ENCODE measurements around the gene ATP1A1. TPM values are rescaled to one million over a fixed set of nuclear protein-coding genes. Genes with fewer than 3 reads are reported as not detected.

ATP1A1 gene
- total and polyA plus RNA-seq, 4 donors: 68.6 to 128 (median 82.6) TPM

DNA sequence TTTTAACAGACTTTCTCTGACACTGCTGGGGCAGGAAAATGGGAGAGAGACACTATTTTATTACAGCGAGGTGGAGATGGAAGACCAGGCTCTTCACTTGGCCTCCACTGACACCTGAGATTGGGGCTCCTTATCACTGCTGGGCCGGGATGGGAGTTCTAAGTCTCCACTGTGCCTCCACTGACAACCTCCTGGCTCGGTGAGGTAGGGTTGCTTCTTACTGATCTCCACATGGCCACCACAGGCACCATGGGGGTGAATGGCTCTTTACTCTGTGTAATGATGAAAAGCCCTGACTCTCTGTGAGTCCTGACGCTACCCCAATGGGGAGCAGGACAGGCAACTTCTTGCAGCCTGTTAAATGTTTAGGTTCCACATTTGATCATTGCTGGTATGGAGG, 67.7 kb downstream of the ATP1A1 start (continued):
- no peak for TF ChIP-seq REST (IDR thresholded peaks at IDR 0.05)
- no peak for TF ChIP-seq GABPA (IDR thresholded peaks at IDR 0.05 in 1 of 2, conservative IDR thresholded peaks at IDR 0.05 in 1 of 2)
- TF ChIP-seq ZBTB33 (IDR thresholded peaks at IDR 0.05): no peak

- WGBS: 93% methylated on average over 1 of the region's 1 CpG
- Histone ChIP-seq H3K9me3 (ENCODE audit: control insufficient read depth in 4 of 4, low read length in 3 of 4) (no peaks in the 10 kb centered on the region), H3K36me3 (ENCODE audit: control insufficient read depth in 4 of 4, insufficient read depth in 3 of 4, low read depth in 1 of 4, low read length in 3 of 4) (no peaks in the 10 kb centered on the region), H3K9ac (ENCODE audit: low read depth in 1 of 2, low read length in 2 of 2) (no peak overlapping the region), H3K4me3 (ENCODE audit: low read depth in 1 of 3, low read length in 3 of 3) (no peak overlapping the region), H3K27me3 (ENCODE audit: control insufficient read depth in 4 of 4, insufficient read depth in 4 of 4, low read length in 3 of 4) (no peaks in the 10 kb centered on the region), H3K27ac (ENCODE audit: low read depth in 1 of 2, low read length in 2 of 2) (no peak overlapping the region), H3K4me1 (ENCODE audit: control insufficient read depth in 4 of 4, insufficient read depth in 4 of 4, low read length in 3 of 4) (no peaks in the 10 kb centered on the region)
- TF ChIP-seq YY1 (IDR thresholded peaks at IDR 0.05) (no peak), FOXA1 (IDR thresholded peaks at IDR 0.05) (no peak), EGR1 (IDR thresholded peaks at IDR 0.05; ENCODE audit: low read depth in 2 of 2) (no peak), GABPA (IDR thresholded peaks at IDR 0.05 in 1 of 2, conservative IDR thresholded peaks at IDR 0.05 in 1 of 2) (no peak), RXRA (IDR thresholded peaks at IDR 0.05) (no peak), NR2F2 (IDR thresholded peaks at IDR 0.05) (no peak), SP1 (IDR thresholded peaks at IDR 0.05) (no peak), HNF4A (conservative IDR thresholded peaks at IDR 0.05) (no peak), JUND (IDR thresholded peaks at IDR 0.05) (no peak), CTCF (IDR thresholded peaks at IDR 0.05; ENCODE audit: low read depth, low read length, missing input control) (no peak), HNF4G (IDR thresholded peaks at IDR 0.05) (no peak), TAF1 (conservative IDR thresholded peaks at IDR 0.05) (no peak), RAD21 (IDR thresholded peaks at IDR 0.05) (no peak), MAX (IDR thresholded peaks at IDR 0.05) (no peak), REST (IDR thresholded peaks at IDR 0.05) (no peak), FOXA2 (IDR thresholded peaks at IDR 0.05) (no peak), ATF3 (IDR thresholded peaks at IDR 0.05) (no peak)
- DNase-seq (ENCODE audit: low spot score): no peak
Measured at GRCh38 chr1:116445534-116445933, 72.5 kb downstream of the ATP1A1 start.
